WTC11 (cell line): ENCODE data around the gene PRKX. TPM values are rescaled to one million over a fixed set of nuclear protein-coding genes. Genes with fewer than 3 reads are reported as not detected.

ENCODE experiments used
- ATAC-seq: fragments of 200-7000 bp; cut with Tn5 transposase; 2 replicates; pipeline ENCODE4 v1.10.0; 2021; ENCODE audit warnings: mild to moderate bottlenecking, moderate library complexity
- CTCF ChIA-PET: fragments of 300-600 bp; sonication (Branson Sonifier 250); formaldehyde crosslinking; loops from one replicate; lab custom pipeline; 2021; ENCODE audit warnings: antibody characterized with exemption; lab: Charles Lee
- POLR2A ChIA-PET: fragments of 350-600 bp; sonication (Branson Sonifier 250); formaldehyde crosslinking; loops from one replicate; lab custom pipeline; 2021; ENCODE audit warnings: antibody characterized with exemption; lab: Charles Lee
- DNase-seq: peaks from one replicate; pipeline ENCODE4 v3.0.0; 2021; ENCODE audit warnings: low spot score
- H3K27ac Mint-ChIP-seq: 2 replicates; pipeline ENCODE4 v1.8.0; 2021; ENCODE audit warnings: mixed read lengths
- H3K27me3 Mint-ChIP-seq: 2 replicates; pipeline ENCODE4 v1.8.0; 2021; ENCODE audit warnings: low read depth, mild to moderate bottlenecking, moderate library complexity, mixed read lengths
- H3K36me3 Mint-ChIP-seq: 2 replicates; pipeline ENCODE4 v1.8.0; 2021; ENCODE audit warnings: mixed read lengths
- H3K4me1 Mint-ChIP-seq: 2 replicates; pipeline ENCODE4 v1.8.0; 2022; ENCODE audit warnings: mixed read lengths
- H3K4me3 Mint-ChIP-seq: 2 replicates; pipeline ENCODE4 v1.8.0; 2021; ENCODE audit warnings: mild to moderate bottlenecking, moderate library complexity, mixed read lengths
- H3K9me3 Mint-ChIP-seq: 2 replicates; pipeline ENCODE4 v1.8.0; 2021; ENCODE audit warnings: mixed read lengths
- ARID4B ChIP-seq: sonication (generic); formaldehyde crosslinking; IDR thresholded peaks from 2 replicates; pipeline ENCODE4 v1.8.0; 2023; ENCODE audit warnings: missing genetic modification reagents, mild to moderate bottlenecking, borderline replicate concordance
- CBFB ChIP-seq: sonication (generic); formaldehyde crosslinking; IDR thresholded peaks from 2 replicates; pipeline ENCODE4 v1.8.1; 2022; ENCODE audit warnings: mild to moderate bottlenecking, low read depth, missing genetic modification reagents
- CREB1 ChIP-seq: sonication (generic); formaldehyde crosslinking; IDR thresholded peaks from 2 replicates; pipeline ENCODE4 v1.8.0; 2023; ENCODE audit warnings: mild to moderate bottlenecking, missing genetic modification reagents
- CTCF ChIP-seq: fragments of 200-600 bp; IDR thresholded peaks from 2 replicates; pipeline ENCODE4 v1.8.0; 2022; ENCODE audit warnings: antibody characterized with exemption
- HMGXB4 ChIP-seq: sonication (generic); formaldehyde crosslinking; IDR thresholded peaks from 2 replicates; pipeline ENCODE4 v1.8.1; 2023; ENCODE audit warnings: mild to moderate bottlenecking, moderate library complexity, missing genetic modification reagents
- JUN ChIP-seq: sonication (generic); formaldehyde crosslinking; IDR thresholded peaks from 2 replicates; pipeline ENCODE4 v1.8.0; 2023; ENCODE audit warnings: mild to moderate bottlenecking, missing genetic modification reagents
- MLX ChIP-seq: sonication (generic); formaldehyde crosslinking; IDR thresholded peaks from 2 replicates; pipeline ENCODE4 v1.8.1; 2023; ENCODE audit warnings: mild to moderate bottlenecking, missing genetic modification reagents, moderate library complexity
- NFATC4 ChIP-seq: fragments of 250-450 bp; sonication (Bioruptor Pico); IDR thresholded peaks from 2 replicates; pipeline ENCODE4 v1.9.0; 2021; ENCODE audit warnings: mild to moderate bottlenecking
- TEAD4 ChIP-seq: sonication (generic); formaldehyde crosslinking; IDR thresholded peaks from 2 replicates; pipeline ENCODE4 v1.8.0; 2022; ENCODE audit warnings: mild to moderate bottlenecking, missing genetic modification reagents
- TP53 ChIP-seq: sonication (generic); formaldehyde crosslinking; IDR thresholded peaks from 2 replicates; pipeline ENCODE4 v1.8.1; 2023; ENCODE audit warnings: mild to moderate bottlenecking, missing genetic modification reagents
- ZNF219 ChIP-seq: sonication (generic); formaldehyde crosslinking; IDR thresholded peaks from 2 replicates; pipeline ENCODE4 v1.8.0; 2023; ENCODE audit warnings: missing genetic modification reagents, mild to moderate bottlenecking, borderline replicate concordance
- ZNF423 ChIP-seq: fragments of 250-450 bp; sonication (Bioruptor Pico); IDR thresholded peaks from 2 replicates; pipeline ENCODE4 v2.1.2; 2022; ENCODE audit warnings: mild to moderate bottlenecking, moderate library complexity
- ZNF532 ChIP-seq: fragments of 250-450 bp; sonication (Bioruptor Pico); IDR thresholded peaks from 2 replicates; pipeline ENCODE4 v1.9.0; 2021; ENCODE audit warnings: mild to moderate bottlenecking, borderline replicate concordance
- ZSCAN18 ChIP-seq: fragments of 250-450 bp; sonication (Bioruptor Pico); IDR thresholded peaks from 2 replicates; pipeline ENCODE4 v2.1.2; 2022; ENCODE audit warnings: mild to moderate bottlenecking, moderate library complexity
- total RNA-seq: library from RNA; stranded (reverse); gene quantifications from 3 replicates; pipeline ENCODE4 v1.2.3, GENCODE V29; 2021

PRKX gene
- total RNA-seq, 1 experiment from 2014 or later = 66.6 TPM

- TF ChIP-seq JUN (CRISPR knock-in tag) = no peak
- peak; percentile 19; the same call in 1 of the 2 replicates for TF ChIP-seq CTCF
- Mint-ChIP-seq H3K4me1 (peaks cover 11% of the 10 kb centered on the region), H3K27me3 (no peaks in the 10 kb centered on the region), H3K4me3 (no peak overlapping the region), H3K9me3 (no peaks in the 10 kb centered on the region), H3K36me3 (peaks cover under 1% of the 10 kb centered on the region), H3K27ac (no peak overlapping the region)
- POLR2A ChIA-PET = no interaction called here
- no peak; the same call in 1 of the 2 replicates for ATAC-seq
- peak; percentile 38 for DNase-seq
- CTCF ChIA-PET = no interaction called here
These were observed 75.1 kb downstream of the PRKX start for GRCh38 chrX:3638280-3638873.

- ATAC-seq = no peak
- TF ChIP-seq MLX (CRISPR knock-in tag) = no peak
- no peak for TF ChIP-seq ZNF219 (CRISPR knock-in tag)
- TF ChIP-seq JUN (CRISPR knock-in tag) = no peak
- TF ChIP-seq NFATC4 = no peak
- no peak for TF ChIP-seq TEAD4 (CRISPR knock-in tag)
- TF ChIP-seq ARID4B (CRISPR knock-in tag) = no peak
- TF ChIP-seq ZNF423 (CRISPR knock-in tag) = no peak
- no peak for TF ChIP-seq HMGXB4
- no peak for TF ChIP-seq ZNF532
- TF ChIP-seq CREB1 (CRISPR knock-in tag) = no peak
- TF ChIP-seq TP53 (CRISPR knock-in tag) = no peak
- no peak for TF ChIP-seq CBFB (CRISPR knock-in tag)
- TF ChIP-seq ZSCAN18 = no peak
- CTCF ChIA-PET = no interaction called here
- no peaks in the 10 kb centered on the region for H3K9me3 Mint-ChIP-seq
- H3K36me3 Mint-ChIP-seq = peaks cover 10% of the 10 kb centered on the region
- no peaks in the 10 kb centered on the region for H3K27me3 Mint-ChIP-seq
- no peak overlapping the region for H3K27ac Mint-ChIP-seq
- no peak for DNase-seq
- H3K4me3 Mint-ChIP-seq = no peak overlapping the region
- POLR2A ChIA-PET = no interaction called here
- H3K4me1 Mint-ChIP-seq = peaks cover 11% of the 10 kb centered on the region
These were observed 76.6 kb downstream of the PRKX start for GRCh38 chrX:3636803-3637202.
